NAMALWA (cell line): Measurements from ENCODE around the gene SMAP1.
"Not testable (repeated sequence)": the region's sequence is repeated elsewhere in the genome, so short reads cannot be mapped to it uniquely, and the experiment has no call there.

Experiments
- DNase-seq: peaks from one replicate; pipeline ENCODE4 v3.0.0-alpha.2; 2015; ENCODE audit warnings: low spot score

Gene SMAP1

DNA sequence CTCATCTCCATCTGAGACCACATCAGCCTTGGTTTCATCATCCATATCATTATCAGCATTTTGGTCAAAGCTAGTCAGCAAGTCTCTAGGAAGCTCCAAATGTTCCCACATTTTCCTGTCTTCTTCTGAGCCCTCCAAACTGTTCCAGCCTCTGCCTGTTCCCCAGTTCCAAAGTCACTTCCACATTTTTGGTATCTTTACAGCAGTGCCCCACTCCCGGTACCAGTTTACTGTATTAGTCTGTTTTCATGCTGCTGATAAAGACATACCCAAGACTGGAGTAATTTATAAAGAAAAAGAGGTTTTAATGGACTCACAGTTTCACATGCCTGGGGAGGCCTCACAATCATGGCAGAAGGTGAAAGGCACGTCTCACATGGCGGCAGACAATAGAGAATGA is 74.8 kb downstream of the SMAP1 start:
- DNase-seq, result not testable (repeated sequence)

DNA sequence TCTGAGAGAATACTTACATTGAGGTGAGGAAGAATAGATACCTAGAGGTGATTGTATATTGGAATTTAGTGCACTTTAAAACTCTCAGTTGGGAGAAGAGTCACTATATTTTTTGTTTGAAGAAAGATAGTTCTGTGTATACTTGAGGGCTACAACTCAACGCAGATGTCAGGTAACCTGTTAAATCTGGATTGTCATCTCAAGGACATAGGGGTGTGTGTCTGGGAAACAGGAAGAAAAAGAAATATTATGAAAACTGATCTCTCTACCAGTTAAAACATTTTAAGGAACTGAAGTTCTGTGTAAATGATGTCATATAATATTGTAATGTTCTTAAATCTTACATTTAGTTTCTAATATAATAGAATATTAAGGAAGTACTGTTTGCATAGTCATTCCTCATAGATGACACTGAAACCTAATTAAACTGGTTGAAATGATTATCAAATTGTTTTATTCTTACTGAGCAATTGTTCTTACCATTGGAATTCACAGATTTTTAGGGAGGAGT is 86.2 kb downstream of the SMAP1 start:
- no peak for DNase-seq

DNA sequence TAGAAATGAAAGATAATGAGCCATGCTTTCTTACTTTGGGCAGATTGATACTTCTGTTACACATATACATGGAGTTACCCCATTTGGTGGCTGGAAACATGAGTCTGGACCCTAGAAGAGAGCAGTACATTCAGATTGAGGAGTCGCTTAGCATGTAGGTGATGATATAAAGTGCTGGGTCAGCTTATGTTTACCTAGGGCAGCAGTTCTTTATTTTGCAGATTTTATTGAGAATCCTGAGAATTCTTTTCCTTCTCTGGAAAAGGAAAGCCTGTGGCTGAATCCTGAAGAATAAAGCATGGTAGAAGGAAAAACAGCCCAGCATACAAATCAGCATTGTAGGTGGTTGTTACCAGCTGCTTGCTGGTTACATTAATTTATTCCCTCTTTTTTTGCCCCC is 91.2 kb downstream of the SMAP1 start:
- DNase-seq, result no peak

DNA sequence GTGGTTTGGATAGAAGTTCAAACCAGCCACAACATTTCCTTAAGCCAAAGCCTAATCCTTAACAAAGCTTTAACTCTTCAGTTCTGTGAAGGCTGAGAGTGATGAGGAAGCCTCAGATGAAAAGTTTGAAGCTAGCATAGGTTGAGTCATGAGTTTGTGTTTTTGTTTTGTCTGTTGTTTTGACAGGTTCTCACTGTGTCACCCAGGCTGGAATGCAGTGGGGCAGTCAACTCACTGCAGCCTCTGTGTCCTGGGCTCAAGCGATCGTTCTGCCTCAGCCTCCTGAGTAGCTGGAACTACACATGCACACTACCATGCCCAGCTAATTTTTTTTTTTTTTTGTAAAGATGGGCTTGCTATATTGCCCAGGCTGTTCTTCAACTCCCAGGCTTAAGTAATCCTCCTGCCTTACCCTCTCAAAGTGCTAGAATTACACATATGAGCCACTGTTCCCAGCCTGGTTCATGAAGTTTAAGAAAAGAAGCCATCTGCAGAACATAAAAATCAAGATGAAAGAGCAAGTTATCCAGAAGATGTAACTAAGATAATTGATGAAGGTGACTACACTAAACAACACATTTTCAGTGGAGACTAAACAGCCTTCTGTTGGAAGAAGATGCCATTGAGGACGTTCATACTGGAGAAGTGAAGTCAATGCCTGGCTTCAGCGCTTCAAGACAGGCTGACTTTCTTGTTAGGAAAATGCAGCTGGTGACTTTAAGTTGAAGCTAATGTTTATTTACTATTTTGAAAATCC is 96.2 kb downstream of the SMAP1 start:
- DNase-seq, result no peak

DNA sequence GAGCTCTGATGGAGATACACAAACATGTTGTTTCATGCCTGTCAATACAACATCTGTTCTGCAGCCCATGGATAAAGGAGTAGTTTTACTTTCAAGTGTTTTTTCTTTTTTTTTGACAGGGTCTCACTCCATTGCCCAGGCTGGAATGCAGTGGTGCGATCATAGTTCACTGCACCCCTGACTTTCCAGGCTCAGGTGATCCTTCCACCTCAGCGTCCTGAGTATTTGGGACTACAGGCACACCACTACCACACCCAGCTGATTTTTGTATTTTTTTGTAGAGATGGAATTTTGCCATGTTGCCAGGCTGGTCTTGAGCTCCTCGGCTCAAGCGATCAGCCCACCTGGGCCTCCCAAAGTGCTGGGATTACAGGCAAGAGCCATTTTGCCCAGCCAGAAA is 97.0 kb downstream of the SMAP1 start:
- no peak for DNase-seq

DNA sequence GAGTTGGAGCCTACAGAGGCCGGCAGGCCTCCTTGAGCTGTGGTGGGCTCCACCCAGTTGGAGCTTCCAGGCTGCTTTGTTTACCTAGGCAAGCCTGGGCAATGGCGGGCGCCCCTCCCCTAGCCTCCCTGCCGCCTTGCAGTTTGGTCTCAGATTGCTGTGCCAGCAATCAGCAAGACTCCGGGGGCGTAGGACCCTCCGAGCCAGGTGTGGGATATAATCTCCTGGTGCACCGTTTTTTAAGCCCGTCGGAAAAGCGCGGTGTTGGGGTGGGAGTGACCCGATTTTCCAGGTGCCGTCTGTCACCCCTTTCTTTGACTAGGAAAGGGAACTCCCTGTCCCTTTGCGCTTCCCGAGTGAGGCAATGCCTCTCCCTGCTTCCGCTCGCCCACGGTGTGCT is 103.7 kb downstream of the SMAP1 start:
- not testable (repeated sequence) for DNase-seq

DNA sequence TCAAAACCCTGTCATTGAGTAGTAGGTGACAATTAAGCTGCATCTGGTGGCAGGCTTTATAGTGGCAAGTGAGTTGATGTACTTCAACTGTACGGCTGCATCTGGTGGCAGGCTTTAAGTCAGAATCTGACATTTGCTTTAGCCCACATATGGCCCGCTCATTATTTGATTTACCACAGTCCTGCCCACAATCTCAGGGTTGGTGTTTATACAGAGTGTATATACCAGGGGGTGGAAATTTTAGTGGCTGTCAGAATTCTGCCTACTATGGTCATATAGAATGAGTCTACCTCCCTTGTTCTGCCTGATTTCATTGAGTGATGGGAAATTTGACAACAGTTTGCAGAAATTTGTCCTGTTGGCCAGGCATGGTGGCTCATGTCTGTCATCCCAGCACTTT is 112.3 kb downstream of the SMAP1 start:
- no peak for DNase-seq

DNA sequence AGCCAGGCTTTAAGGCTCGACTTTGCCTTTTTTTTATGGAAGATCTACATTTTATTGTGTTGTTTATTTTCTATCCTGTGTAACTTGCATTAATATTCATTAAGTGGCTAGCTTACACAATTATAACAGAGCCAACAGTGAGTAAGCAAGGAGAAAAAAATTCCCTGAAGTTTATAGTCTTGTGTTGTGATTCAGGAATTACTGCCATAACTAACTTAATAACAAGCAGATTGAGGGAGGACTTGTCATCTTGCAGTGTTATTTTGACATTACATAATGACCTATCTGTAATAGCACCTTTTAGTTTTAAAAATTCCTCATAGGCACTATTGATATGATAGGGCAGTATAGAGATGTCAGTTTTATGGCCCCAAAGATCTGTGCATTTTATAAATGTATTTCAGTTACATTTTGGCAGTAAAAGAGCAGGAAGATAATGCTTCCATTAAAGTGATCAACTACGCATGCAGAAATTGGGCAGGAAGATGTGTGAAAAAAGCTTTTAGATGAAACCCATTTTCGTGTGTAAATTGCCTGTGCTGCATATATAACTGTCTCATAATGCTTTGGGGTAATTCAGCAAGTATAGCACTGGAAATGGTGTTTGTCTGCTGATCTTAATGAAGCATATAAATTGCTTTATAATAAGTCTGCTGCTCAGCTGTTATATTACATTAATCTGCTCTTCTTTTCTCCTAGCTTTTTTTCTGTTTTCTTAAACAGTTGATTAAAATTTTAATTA is 123.0 kb downstream of the SMAP1 start:
- DNase-seq, result no peak

DNA sequence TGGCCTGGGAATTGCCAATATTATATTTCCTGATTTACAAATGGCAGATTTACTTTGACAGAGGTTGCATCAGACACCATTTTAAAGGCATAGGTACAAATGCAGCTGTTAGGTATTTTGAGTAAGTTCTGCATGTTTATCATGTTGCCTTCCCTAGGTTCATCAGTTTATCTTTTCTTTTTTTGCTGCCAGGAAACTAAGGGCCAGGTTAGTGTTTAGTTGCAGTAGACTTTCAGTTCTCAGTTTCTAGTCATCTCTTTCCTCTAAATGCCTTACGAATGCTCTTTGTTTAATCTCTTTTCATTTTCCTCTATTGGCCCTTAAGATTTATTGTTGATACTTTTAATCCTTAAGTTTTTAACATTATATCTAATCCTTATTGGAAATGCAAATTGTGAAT is 129.9 kb downstream of the SMAP1 start:
- DNase-seq, result no peak

DNA sequence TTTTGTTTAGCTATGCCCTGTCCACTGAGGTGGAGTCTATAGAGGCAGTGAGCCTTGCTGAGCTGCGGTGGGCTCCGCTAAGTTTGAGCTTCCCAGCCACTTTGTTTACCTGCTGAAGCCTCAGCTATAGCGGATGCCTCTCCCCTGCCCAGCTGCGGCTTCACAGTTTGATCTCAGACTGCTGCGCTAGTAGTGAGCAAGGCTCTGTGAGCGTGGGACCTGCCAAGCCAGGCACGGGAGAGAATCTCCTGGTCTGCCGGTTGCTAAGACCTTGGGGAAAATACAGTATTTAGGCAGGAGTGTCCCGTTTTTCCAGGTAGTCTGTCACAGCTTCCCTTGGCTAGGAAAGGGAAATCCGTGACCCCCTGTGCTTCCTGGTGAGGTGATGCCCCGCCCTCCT is 138.4 kb downstream of the SMAP1 start:
- DNase-seq, result no peak

DNA sequence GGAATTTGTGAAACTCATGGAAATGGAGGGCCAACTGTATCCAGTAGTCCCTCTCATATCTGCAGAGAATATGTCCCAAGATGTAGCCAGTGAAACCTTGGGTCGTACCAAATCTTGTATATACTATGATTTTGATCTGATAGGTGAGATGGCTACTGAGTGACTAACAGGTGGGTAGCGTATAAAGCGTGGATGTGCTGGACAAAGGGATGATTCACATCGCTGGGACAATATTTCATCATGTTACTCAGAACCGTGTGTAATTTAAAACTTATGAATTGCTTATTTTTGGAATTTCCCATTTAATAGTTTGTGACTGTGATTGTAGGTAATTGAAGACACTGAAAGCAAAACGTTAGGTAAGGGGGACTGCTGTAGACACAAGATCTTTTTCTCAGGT is 144.1 kb downstream of the SMAP1 start:
- DNase-seq, result no peak

DNA sequence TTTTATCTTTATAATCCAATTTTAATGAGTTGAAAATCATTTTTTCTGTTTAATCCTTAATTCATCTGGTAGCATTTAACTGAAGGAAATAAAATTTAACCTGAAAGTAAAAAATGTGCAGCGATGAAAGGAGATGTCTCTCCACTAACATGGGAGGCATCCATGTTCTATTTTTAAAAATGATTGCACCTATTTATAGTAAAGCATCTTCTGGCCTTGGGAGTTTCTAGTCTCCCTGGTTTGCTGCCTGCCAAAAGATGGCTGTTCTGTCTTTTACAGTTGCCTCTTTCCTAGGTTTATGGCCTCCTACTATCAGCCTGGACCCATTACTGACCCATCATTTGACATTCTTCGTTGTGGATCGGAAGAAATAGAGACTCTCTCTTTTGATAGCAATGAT is 146.2 kb downstream of the SMAP1 start:
- no peak for DNase-seq

DNA sequence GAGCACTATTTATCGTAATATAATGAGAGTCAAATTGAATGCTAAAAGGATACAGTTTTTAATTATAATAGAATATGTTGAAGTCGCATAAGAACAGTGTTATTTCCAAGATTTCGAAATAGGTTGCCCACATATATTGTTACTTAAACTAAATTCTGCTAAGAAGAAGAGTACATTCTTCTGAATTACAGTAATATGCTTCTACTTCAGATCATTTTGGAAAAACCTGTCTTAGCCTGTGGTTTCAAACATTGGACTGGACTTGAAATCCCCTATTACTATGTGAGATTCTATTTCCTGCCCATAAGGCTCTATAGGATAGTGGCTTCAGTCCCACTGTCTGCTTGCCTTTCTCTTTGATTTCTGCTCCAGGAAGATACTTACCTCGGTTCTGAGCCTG is 152.0 kb downstream of the SMAP1 start:
- DNase-seq, result no peak

DNA sequence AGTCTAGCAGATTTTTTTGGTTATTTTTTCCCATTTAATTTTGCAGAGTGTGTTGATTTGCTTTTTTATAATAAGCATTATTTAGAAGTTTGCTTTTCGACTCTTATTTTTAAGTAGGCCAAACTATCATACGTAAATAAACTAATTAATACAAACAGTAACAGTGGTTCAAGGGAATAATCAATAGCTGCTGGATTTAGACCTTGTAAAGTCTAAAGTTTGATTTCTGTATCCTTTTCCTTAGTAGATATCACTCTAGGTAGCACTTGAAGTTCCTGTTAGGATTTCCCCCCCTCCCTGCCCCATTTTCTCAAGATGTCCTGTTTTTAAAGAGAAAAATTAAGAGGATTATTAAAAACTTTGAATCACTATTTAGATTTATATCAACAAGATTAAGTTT is 153.1 kb downstream of the SMAP1 start:
- no peak for DNase-seq

DNA sequence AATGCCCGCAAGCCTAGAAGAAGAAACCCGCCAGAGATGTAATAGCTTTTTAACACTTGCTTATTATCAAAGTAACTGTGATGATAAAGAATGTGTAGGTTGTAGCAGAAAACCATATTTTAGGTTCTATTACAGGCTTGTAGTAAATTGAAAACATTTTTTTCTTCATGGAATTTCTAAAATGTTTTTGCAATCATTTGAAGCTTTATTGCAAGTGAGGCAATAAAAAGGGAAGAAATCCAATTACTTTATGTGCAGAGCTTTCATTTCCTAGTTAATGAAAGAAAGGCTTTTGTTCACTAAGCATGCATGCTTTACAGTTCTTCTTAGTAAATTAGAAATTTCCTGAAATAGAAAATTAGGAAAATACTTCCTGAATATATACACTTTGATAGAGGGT is 154.1 kb downstream of the SMAP1 start:
- no peak for DNase-seq

DNA sequence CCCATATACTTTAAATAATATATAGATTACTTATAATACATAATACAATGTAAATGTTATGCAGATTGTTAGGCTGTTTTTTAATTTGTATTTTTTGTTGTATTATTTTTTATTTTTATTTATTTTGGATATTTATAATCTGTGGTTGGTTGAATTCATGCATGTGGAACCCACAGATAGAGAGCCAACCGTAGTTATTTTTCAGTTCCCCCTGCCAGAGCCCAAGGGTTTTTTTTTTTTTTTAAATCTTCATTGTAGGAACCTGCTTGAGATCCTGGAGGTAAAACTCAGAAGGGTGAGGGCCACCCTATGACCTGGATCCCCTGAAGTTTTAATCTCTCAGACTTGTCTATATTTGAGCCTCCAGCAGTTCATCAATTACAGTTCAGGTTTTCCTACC is 156.0 kb downstream of the SMAP1 start:
- DNase-seq, result peak; percentile 13

DNA sequence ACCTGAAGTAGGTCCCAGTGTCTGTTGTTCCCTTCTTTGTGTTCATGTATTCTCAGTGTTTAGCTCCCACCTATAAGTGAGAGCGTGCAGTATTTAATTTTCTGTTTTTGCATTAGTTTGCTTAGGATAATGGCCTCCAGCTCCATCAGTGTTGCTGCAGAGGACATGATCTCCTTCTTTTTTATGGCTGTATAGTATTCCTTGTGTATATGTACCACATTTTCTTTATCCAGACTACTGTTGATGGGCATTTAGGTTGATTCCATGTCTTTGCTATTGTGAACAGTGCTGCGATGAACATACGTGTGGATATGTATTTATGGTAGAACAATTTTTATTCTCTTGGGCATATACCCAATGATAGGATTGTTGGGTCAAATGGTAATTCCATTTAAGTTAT is 163.7 kb downstream of the SMAP1 start:
- DNase-seq, result no peak

DNA sequence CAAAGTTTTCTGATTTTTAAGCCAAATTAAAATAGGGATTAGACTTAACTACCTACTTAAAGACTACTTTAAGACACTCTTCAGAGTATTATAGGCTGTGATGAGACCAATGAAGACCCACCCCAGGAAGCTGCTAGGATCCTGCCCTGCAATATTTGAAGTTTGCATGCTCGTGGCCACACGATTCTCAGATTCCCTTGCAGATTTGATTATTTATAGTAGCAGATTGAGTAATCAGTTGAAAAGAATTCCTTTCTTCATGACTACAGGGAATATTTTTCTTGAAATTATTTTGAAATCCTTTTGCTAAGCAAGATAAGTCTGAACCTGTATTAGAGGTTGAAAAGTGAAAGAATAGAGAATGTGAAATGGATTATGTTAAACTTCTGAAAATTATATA is 166.8 kb downstream of the SMAP1 start:
- no peak for DNase-seq

DNA sequence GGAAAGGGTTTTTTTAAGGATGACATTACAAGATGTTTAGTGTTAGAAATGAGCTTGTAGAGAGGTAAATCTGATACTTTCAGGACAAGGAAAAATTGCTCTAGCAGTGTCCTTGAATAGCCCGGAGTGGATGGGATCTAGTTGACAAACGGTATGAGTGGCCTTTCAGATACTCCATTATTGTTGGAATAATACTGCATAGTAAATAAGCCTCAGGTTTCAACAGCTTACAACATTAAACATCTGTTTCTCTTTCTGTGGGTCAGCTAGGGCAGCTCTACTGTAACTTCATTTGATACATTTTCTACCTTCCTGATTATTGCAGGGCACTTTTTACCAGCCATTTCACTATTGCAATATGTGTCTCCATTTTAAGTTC is 171.2 kb downstream of the SMAP1 start:
- DNase-seq, result no peak

DNA sequence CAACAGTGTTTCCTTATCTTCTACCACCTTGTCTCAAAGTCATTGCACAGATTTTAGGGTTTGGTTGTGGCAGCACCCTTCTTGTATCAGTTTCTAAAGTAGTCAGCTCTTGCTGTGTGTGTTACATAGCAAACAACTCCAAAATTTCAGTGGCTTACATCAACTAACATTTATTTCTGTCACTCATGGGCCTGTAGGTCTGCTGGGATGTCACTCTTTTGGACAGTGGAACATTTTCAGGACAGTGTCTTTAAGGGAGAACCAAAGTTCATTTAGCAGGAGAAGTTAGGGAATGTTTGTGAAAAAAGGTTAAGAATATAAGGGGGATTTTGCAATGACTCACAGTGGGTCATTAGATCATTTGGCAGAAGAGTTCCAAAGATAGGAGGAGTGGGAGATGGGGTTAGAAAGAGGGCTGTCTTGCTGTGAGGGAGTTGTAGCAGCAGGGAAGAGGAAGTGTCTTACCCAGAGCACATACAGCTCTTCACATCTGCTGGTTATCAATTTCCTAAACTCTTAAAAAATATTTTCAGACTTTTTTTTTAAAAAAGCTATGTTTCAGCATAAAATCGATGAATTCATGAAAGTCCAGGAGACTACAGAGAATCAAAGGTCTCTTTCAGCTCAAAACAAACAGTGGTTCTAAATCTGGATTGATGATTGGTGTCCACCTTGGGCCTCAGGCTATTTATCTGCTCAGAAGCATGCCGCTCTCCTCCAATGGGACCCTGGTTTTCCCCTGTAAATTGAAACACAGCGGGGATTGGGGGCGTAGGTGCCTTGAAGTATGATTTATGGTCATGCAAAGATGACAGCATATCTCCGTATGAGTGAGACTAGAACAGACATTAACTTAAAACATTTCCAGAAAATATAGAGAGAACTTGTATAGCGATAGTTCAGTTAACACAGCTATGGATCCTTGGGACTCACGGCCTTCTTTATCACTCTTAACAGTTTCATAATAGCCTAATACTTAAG is 171.9 kb downstream of the SMAP1 start:
- no peak for DNase-seq

DNA sequence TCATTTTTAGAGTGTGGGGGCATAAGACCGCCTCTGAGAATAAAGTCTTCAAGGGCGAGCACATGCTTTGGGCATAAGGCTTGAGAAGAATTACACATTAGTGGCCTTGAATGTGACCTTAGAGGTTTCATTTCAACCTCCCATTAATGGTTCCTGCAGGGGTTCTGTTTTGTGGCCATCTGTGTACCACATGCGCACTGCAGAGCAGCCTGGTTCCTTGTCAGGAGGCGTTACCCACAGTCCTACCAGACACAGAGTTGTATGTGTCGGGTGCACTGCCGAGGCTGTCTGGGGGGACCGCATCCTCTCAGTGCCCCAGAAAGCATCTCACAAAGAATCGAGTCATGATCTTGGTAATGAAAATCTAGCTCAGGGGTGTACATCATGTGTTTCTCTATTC is 173.4 kb downstream of the SMAP1 start:
- DNase-seq, result no peak

DNA sequence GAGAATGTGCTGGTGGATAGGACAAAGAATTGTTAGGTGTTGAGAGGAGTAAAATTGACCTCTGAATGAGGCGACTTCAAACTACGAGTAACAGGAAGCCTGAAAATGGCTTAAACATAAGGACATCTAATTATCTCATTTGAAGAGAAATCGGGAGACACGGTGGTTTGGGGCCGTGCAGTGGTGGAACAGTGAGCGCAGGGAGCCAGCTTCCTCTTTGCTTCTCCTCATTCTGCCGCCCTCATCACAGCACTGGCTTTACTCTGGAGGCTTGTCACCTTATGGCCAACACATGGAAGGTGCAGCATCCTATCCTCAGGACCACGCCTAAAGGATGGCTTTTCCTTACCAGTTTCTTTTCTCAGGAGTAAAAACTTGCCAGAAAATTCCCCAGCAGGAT is 174.9 kb downstream of the SMAP1 start:
- no peak for DNase-seq
